Measurements from ENCODE around the gene M1AP. TPM values are rescaled to one million over a fixed set of nuclear protein-coding genes. Genes with fewer than 3 reads are reported as not detected.

The M1AP gene
- total RNA-seq, 4 donors from 2014 or later = 0.81 TPM; not detected in 3

DNA sequence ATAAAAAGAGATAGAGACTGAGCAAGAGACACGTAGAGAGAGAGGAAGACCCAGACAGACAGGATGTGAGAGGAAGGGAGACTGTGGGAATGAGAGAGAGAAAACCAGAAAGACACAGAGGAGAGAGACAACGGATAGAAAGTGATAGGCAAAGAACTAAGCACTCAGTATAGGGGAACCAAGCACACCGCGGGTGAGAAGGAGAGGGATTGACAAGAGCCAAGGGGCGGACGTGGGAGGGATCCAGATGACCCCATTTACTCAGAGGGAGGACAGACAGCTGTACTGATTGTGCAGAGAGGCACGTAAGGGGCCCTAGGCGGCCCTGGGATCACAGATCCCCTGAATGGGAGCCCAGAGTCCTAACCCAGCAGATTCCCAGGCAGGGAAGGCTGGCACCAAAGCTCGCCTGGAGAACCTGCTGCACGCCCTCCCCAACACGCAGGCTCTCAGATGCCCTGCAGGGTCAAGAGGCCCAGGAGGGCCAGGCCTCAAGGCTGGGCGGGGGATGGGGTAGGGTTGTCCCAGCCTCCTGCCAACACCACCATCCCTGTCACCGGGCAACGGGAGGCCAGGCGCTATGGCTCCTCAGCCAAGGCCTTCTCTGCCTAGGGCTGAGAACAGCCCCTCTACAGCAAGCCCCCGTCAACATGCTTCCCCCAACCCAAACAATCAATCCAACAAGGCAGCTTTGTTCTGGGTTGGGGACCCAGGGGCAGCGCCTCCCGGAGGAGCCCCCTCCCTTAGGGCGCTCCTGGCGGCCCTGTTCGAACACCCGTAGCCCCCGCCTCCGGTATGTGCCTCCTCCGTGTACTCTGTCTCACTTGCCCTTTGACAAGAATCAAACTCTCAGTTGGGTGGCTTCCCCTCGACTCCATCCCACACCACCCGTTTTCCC, 95.0 kb downstream of the M1AP start:
- ATAC-seq = no peak
- WGBS, 2 donors (ENCODE audit: low coverage in 1 of 2) = 21 to 40% methylated on average over 2 to 12 of the region's 27 CpGs
- no peak for TF ChIP-seq EP300 (IDR thresholded peaks at IDR 0.05)
- TF ChIP-seq, protein P1, sequence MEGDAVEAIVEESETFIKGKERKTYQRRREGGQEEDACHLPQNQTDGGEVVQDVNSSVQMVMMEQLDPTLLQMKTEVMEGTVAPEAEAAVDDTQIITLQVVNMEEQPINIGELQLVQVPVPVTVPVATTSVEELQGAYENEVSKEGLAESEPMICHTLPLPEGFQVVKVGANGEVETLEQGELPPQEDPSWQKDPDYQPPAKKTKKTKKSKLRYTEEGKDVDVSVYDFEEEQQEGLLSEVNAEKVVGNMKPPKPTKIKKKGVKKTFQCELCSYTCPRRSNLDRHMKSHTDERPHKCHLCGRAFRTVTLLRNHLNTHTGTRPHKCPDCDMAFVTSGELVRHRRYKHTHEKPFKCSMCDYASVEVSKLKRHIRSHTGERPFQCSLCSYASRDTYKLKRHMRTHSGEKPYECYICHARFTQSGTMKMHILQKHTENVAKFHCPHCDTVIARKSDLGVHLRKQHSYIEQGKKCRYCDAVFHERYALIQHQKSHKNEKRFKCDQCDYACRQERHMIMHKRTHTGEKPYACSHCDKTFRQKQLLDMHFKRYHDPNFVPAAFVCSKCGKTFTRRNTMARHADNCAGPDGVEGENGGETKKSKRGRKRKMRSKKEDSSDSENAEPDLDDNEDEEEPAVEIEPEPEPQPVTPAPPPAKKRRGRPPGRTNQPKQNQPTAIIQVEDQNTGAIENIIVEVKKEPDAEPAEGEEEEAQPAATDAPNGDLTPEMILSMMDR (IDR thresholded peaks at IDR 0.05) = no peak
- TF ChIP-seq POLR2A (IDR thresholded peaks at IDR 0.05) = no peak
- no peak for TF ChIP-seq POLR2AphosphoS5 (IDR thresholded peaks at IDR 0.05)
- H3K4me1 ChIP-seq = peaks cover 0 to 56% (median 15%) of the 10 kb centered on the region in 3 donors
- peaks cover 0 to 11% of the 10 kb centered on the region in 2 donors for H3K36me3 ChIP-seq
- H3K4me3 ChIP-seq = peak overlapping the region; percentile 54 to 84
- no peaks in the 10 kb centered on the region for H3K27me3 ChIP-seq
- H3K9me3 ChIP-seq = no peaks in the 10 kb centered on the region
- H3K27ac ChIP-seq = peak overlapping the region in 3 of 4 donors; percentile 91 to 95 (median 92)

DNA sequence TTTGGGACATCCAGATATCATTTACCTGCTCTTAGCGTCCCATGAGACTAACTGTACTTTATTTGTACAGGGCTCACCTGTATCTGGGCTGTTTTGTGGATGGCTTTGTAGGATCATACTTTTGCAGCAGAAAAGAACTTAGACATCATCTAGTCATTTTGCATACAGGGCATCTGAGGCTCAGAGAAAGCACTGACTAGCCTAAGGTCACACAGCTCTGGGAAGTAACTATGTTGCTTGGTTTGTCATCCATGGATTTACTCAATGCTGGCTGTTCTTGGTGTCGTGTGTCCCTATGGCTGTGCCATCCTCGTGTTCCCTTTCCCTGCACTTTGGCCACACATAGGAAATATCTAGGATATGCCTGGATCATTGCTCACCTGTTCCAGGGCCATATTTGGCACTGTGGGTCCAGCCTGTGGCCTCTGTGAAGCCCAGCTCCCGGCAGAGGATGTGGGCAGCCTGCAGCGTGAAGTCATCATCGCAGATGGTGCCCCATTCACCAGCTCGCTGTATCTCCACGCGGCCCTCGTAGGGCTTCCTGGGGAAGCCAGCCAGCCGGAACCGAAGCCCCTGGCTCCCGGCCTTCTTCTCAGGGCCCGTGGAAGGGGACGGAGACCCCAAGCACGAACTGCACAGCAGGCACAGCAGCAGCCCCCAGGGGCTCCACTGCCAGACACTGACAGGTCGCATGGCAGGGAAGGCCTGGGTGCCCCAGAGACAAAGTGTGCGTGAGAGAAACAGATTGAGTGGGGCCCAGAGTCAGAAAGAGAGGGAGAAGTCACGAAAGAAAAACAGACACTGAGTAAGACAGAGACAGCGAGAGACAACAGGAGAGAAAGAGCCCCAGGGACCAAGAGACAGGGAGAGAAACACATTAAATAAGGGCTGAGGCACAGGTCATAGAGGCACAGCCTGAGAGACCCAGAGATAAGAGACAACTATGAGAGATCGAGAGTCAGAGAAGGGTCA, 95.9 kb downstream of the M1AP start:
- no peak overlapping the region for H3K4me3 ChIP-seq
- H3K27ac ChIP-seq = peak overlapping the region in 2 of 4 donors; percentile 91 to 92
- peaks cover 0 to 11% of the 10 kb centered on the region in 2 donors for H3K36me3 ChIP-seq
- TF ChIP-seq, protein P1 (IDR thresholded peaks at IDR 0.05) = no peak
- TF ChIP-seq EP300 (IDR thresholded peaks at IDR 0.05) (no peak), POLR2AphosphoS5 (IDR thresholded peaks at IDR 0.05) (no peak), POLR2A (IDR thresholded peaks at IDR 0.05) (no peak)
- ATAC-seq = no peak
- H3K4me1 ChIP-seq = peaks cover 0 to 58% (median 15%) of the 10 kb centered on the region in 3 donors
- WGBS, 2 donors (ENCODE audit: low coverage in 1 of 2) = 75 to 86% methylated on average over 5 to 13 of the region's 21 CpGs
- H3K9me3 ChIP-seq = no peaks in the 10 kb centered on the region
- no peaks in the 10 kb centered on the region for H3K27me3 ChIP-seq

DNA sequence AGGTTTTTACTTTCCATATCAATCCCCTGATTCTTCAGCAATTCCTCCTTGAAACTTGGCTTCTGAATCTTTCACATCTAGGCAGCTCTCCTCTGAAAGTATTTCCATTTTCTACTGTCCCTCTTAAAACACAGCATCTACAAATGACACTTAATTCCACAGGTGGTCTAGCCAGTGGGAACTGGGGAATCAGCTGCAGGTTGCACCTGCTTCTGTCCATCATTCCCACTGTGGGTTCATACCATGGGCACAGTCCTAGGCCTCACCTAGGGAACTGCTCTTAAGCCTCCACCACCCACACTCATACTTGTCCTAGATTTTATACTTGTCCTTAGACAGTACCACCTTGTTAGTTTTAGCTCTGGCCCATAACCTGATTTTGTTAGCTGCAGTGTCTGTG, 96.6 kb downstream of the M1AP start:
- Histone ChIP-seq H3K27me3 (no peaks in the 10 kb centered on the region), H3K4me3 (no peak overlapping the region), H3K27ac (no peak overlapping the region), H3K36me3 (peaks cover 0 to 7% of the 10 kb centered on the region in 2 donors), H3K9me3 (no peaks in the 10 kb centered on the region), H3K4me1 (peaks cover 0 to 58% (median 15%) of the 10 kb centered on the region in 3 donors)
- no peak for TF ChIP-seq POLR2A (IDR thresholded peaks at IDR 0.05)
- TF ChIP-seq POLR2AphosphoS5 (IDR thresholded peaks at IDR 0.05) = no peak
- TF ChIP-seq EP300 (IDR thresholded peaks at IDR 0.05) = no peak
- no peak for ATAC-seq

DNA sequence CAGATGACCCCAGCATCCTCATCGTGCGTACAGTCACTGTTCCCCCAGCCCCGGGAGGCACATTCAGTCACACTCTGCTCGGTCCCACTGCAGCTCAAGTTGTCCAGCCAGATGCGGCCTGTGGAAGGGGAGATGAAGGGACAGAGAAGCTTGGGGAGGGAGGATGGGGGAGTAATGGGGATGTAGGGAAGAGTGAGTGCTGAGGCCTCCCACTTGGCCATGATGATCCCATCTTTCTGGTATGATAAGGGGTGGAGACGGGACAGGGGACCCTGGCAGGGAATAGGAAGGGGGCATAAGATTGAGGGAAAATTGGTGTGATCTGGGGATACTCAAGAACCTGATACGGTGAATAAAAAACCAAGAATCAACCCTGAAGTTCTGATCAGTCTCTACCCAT, 97.9 kb downstream of the M1AP start:
- 67 to 100% methylated on average over 1 of the region's 7 CpGs for WGBS, 2 donors (ENCODE audit: low coverage in 1 of 2)
- H3K9me3 ChIP-seq = no peaks in the 10 kb centered on the region
- H3K4me1 ChIP-seq = peaks cover 0 to 49% (median 11%) of the 10 kb centered on the region in 3 donors
- H3K36me3 ChIP-seq = no peaks in the 10 kb centered on the region
- no peak overlapping the region for H3K4me3 ChIP-seq
- H3K27ac ChIP-seq = no peak overlapping the region
- H3K27me3 ChIP-seq = no peaks in the 10 kb centered on the region
- no peak for ATAC-seq
- TF ChIP-seq POLR2AphosphoS5 (IDR thresholded peaks at IDR 0.05) = no peak
- TF ChIP-seq, protein P1 (IDR thresholded peaks at IDR 0.05) = no peak
- TF ChIP-seq POLR2A (IDR thresholded peaks at IDR 0.05) = no peak
- TF ChIP-seq EP300 (IDR thresholded peaks at IDR 0.05) = no peak
